ENCODE results near the gene TBC1D25.

TBC1D25 gene

GRCh38 chrX:48505481-48505880 lies 34.0 kb upstream of the TBC1D25 start:
- no peak for TF ChIP-seq MAX (IDR thresholded peaks at IDR 0.05)
- TF ChIP-seq USF1 (IDR thresholded peaks at IDR 0.05), result no peak
- TF ChIP-seq TCF12 (IDR thresholded peaks at IDR 0.05; ENCODE audit: low read depth), result no peak
- no peak for TF ChIP-seq YY1 (IDR thresholded peaks at IDR 0.05; ENCODE audit: low read depth)
- no peak for TF ChIP-seq NFIC (IDR thresholded peaks at IDR 0.05)
- TF ChIP-seq FOXM1 (IDR thresholded peaks at IDR 0.05; ENCODE audit: borderline replicate concordance, low read depth), result no peak
- TF ChIP-seq RAD21 (IDR thresholded peaks at IDR 0.05; ENCODE audit: low read depth), result no peak
- no peak for TF ChIP-seq TEAD4 (IDR thresholded peaks at IDR 0.05)
- no peak for TF ChIP-seq REST (IDR thresholded peaks at IDR 0.05; ENCODE audit: low read depth)
- no peak for TF ChIP-seq ZBTB7A (IDR thresholded peaks at IDR 0.05; ENCODE audit: low read depth)

GRCh38 chrX:48507246-48507645 lies 32.3 kb upstream of the TBC1D25 start:
- no peak for TF ChIP-seq EP300 (IDR thresholded peaks at IDR 0.05; ENCODE audit: borderline replicate concordance)
- no peak for TF ChIP-seq REST (IDR thresholded peaks at IDR 0.05; ENCODE audit: low read depth)
- no peak for TF ChIP-seq TEAD4 (IDR thresholded peaks at IDR 0.05)

- TF ChIP-seq REST (IDR thresholded peaks at IDR 0.05; ENCODE audit: low read depth) (no peak), NFIC (IDR thresholded peaks at IDR 0.05) (no peak), USF1 (IDR thresholded peaks at IDR 0.05) (no peak), YY1 (IDR thresholded peaks at IDR 0.05; ENCODE audit: low read depth) (no peak), EP300 (IDR thresholded peaks at IDR 0.05; ENCODE audit: borderline replicate concordance) (no peak), MAX (IDR thresholded peaks at IDR 0.05) (peak; percentile 19; the same call in 1 of the 2 replicates), TEAD4 (IDR thresholded peaks at IDR 0.05) (no peak), FOXM1 (IDR thresholded peaks at IDR 0.05; ENCODE audit: borderline replicate concordance, low read depth) (no peak), TAF1 (IDR thresholded peaks at IDR 0.05; ENCODE audit: low read depth) (peak; percentile 54; the same call in 1 of the 2 replicates), EGR1 (IDR thresholded peaks at IDR 0.05) (no peak), CREB1 (IDR thresholded peaks at IDR 0.05; ENCODE audit: low read depth) (no peak)
These were observed 30.9 kb upstream of the TBC1D25 start, which contains the start of gene PORCN for GRCh38 chrX:48508400-48509244. TSS of gene PORCN (plus strand) at chrX:48508992. CDS start at chrX:48509821, 829 bp downstream.

GRCh38 chrX:48509245-48509590 lies 30.3 kb upstream of the TBC1D25 start:
- TF ChIP-seq TCF12 (IDR thresholded peaks at IDR 0.05; ENCODE audit: low read depth), result no peak
- no peak for TF ChIP-seq FOXM1 (IDR thresholded peaks at IDR 0.05; ENCODE audit: borderline replicate concordance, low read depth)
- no peak for TF ChIP-seq RAD21 (IDR thresholded peaks at IDR 0.05; ENCODE audit: low read depth)
- no peak for TF ChIP-seq CEBPB (IDR thresholded peaks at IDR 0.05)
- TF ChIP-seq YY1 (IDR thresholded peaks at IDR 0.05; ENCODE audit: low read depth), result no peak
- TF ChIP-seq REST (IDR thresholded peaks at IDR 0.05; ENCODE audit: low read depth), result no peak
- no peak for TF ChIP-seq EGR1 (IDR thresholded peaks at IDR 0.05)
- TF ChIP-seq ZBTB7A (IDR thresholded peaks at IDR 0.05; ENCODE audit: low read depth), result no peak
- no peak for TF ChIP-seq CREB1 (IDR thresholded peaks at IDR 0.05; ENCODE audit: low read depth)
- TF ChIP-seq TEAD4 (IDR thresholded peaks at IDR 0.05), result no peak
- no peak for TF ChIP-seq USF1 (IDR thresholded peaks at IDR 0.05)
- TF ChIP-seq EP300 (IDR thresholded peaks at IDR 0.05; ENCODE audit: borderline replicate concordance), result no peak
- TF ChIP-seq NFIC (IDR thresholded peaks at IDR 0.05), result no peak
- no peak for TF ChIP-seq TAF1 (IDR thresholded peaks at IDR 0.05; ENCODE audit: low read depth)
- TF ChIP-seq MAX (IDR thresholded peaks at IDR 0.05), result no peak
